NCI-H2227 (cell line): ENCODE data around the gene CELA1.
"Not testable (repeated sequence)": the region's sequence is repeated elsewhere in the genome, so short reads cannot be mapped to it uniquely, and the experiment has no call there.

ENCODE experiments used
- DNase-seq: peaks from one replicate; lab custom pipeline; 2025; ENCODE audit not compliant: unreplicated experiment; lab: John Stamatoyannopoulos, UW

CELA1 gene

DNA sequence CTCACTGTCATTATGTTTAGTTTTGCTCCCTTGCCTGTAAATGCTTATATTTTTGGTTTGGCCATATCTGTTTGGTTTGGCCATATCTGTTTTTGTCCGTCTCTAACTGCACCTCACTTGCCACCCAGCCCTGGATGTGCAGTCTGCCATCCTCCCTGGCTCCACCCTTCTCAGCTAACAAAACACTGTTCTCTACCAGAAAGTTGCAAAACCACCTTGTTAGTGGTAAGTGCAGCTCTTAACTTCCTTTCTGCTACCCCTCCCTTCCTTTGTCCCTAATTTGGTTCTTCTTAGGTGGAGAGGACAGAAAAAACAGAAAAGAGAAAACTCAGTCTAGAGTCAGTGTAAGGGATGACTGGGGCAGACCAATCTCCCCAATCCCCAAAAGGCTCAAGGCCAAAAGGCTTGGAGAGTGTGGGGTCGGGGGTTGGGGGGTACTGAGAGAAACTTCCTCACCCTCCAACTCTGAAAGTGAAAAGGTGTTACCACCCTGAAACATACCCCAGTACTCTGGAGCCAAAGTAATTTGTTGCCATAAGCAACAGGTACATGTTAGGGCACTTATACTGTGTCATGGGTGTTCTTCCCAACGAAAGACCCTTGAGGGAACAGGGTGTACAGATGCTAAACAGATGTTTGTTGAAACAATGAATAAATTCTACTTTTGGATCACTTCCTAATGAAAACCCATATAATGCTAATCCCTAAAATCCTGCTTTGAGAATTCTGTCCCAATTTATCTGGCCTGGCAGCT, 27.5 kb downstream of the CELA1 start:
- DNase-seq = no peak

DNA sequence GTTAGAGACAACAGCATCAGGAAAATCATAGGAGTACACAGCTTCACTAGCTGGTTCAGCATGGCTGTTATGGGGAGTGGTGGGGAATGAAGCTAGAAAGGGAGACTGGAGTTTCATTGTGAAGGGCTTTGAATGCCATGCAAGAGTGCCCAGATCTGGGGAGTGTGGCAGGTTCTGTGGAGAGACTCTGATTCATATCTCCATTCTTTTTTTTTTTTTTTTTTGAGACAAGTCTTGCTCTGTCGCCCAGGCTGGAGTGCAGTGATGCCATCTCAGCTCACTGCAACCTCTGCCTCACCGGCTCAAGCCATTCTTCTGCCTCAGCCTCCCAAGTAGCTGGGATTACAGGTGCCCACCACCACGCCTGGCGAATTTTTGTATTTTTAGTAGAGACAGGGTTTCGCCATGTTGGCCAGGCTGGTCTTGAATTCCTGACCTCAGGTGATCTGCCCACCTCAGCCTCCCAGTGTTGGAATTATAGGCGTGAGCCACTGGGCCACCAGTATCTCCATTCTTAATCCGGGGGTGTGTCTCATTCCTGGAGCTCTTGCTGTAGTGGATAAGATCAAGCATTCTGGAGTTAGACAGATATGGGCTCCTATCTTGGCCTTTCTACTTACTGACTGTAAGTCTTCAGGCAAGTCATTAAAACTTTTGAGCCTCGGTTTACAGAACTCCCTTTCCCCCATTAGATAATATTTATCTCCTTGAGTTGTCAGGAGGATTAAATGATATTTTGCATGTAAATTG, 28.2 kb downstream of the CELA1 start:
- not testable (repeated sequence) for DNase-seq

DNA sequence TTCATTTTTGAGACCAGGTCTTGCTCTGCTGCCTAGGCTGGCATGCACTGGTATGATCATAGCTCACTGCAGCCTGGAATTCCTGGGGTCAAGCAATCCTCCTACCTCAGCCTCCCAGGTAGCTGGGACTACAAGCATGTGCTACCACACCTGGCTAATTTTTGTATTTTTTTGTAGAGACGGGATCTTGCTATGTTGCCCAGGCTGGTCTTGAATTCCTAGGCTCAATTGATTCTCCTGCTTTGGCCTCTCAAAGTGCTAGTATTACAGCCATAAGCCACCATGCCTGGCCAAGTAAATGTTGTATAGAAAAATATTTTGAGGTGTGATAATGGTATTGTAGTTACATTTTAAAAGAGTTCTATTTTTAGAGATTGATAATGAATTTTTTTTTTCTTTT, 35.1 kb downstream of the CELA1 start:
- no peak for DNase-seq

DNA sequence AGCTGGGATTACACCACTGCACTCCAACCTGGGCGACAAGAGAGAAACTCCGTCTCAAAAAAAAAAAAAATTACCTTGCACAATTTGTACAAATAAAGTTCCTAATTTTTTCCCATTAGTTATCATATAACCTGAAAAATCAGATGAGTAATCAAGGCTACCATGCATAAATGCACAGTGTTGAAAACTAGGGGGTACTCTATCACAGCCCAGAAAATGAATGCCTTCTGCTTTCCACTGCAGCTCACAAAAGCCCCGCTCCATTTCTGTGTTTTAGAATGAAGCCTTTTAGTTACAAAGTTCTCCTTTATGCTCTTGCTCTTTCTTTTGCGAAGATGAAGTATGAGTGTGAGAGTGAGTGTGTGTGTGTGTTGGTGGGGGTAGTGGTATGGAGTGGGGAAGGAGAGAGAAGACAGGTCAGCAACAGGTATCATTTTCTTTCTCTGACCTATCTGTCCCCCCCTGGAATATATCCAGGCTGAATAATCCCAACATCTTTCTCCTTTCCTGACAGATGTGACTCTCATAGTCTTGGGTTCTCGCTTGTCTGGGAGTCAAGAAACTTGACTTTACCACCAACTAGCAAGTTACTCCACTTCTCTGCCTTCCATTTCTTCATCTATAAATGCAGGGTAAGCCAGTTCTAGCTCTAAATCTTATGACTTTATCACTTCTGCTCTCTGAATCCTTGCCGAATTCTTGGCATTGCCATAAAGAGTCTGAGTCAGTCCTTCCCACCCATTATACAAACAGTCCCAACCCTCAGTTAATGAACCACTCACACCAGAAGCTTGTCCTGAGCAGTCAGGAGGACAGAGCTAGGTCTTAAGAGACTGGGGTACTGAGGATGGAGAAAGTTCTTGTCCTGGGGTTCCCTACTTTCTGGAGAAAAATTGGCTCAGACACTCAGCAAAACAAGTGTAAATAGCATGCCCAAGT, 38.6 kb downstream of the CELA1 start:
- DNase-seq = no peak

DNA sequence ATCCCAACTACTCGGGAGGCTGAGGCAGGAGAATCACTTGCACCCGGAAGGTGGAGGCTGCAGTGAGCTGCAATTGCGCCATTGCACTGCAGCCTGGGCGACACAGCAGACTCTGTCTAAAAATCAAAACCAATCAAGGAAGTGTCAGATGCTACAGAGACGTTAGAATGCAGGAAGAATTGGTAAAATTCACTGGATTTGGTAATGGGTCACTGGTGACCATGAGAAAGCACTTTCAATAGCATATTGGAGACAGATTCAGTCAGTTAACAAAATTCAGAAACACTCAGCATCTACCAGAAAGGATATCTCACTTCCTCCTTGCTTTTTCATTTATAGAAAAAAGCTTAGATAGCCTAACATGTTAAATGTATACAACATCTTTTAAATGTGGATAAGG, 40.0 kb downstream of the CELA1 start:
- DNase-seq = no peak

DNA sequence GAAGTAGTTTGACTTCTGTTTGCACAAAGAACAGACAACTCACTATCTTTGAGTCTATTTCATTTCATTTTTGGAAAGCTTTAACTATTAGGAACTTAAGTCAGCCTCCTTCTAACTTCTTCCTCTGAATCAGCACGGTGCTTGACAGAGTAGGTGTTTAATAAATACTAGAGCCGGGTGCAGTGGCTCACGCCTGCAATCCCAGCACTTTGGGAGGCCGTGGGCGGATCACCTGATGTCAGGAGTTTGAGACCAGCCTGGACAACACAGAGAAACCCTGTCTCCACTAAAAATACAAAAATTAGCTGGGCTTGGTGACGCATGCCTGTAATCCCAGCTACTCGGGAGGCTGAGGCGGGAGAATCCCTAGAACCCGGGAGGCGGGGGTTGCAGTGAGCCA, 45.7 kb downstream of the CELA1 start:
- DNase-seq = not testable (repeated sequence)

DNA sequence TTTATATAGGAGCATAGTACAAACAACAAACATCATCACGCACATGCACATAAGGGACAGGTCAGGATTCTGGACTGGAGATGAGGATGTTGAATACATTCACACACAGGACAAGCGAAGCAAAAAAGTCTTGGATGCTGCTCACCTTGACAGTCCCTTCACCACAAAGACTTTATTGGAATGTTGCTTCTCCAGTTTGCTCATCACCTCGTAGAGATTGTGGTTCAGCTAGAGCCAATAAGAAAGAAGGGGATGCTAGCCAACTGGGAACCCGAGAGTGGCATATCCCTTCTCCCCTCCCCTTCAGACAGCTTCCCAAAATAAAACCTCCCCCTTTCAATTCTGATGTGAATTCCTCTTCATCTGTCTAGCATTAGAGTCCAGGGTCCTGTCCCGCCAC, 50.8 kb downstream of the CELA1 start:
- no peak for DNase-seq

DNA sequence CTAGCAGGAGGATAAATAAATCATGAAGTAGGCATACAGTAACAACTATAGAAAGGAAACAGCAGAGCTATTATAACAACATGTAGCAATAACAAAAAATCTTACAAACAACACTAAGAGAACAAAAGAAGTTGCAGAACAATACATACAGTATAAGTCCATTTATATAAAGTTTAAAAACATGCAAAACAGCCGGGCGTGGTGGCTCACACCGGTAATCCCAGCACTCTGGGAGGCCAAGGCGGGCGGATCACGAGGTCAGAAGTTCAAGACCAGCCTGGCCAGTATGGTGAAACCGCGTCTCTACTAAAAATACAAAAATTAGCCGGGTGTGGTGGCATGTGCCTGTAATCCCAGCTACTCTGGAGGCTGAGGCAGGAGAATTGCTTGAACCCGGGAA, 52.4 kb downstream of the CELA1 start:
- DNase-seq = not testable (repeated sequence)

DNA sequence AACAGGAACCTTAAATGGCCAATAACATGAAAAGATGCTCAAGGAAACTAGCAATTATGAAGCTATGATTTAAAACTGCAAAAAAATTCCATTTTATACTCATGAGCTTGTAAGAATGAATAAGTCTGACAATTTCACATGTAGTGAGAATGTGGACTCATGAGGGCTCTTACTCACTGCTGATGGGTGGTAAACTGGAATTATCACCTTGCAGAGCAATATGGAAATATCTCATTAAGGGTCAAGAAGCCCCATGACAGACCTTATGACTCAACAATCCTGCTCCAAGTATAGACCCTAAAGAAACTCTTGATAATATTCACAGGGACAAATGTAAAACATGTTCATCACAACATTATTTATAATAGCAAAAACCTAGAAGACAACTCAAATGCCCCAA, 52.8 kb downstream of the CELA1 start:
- no peak for DNase-seq

DNA sequence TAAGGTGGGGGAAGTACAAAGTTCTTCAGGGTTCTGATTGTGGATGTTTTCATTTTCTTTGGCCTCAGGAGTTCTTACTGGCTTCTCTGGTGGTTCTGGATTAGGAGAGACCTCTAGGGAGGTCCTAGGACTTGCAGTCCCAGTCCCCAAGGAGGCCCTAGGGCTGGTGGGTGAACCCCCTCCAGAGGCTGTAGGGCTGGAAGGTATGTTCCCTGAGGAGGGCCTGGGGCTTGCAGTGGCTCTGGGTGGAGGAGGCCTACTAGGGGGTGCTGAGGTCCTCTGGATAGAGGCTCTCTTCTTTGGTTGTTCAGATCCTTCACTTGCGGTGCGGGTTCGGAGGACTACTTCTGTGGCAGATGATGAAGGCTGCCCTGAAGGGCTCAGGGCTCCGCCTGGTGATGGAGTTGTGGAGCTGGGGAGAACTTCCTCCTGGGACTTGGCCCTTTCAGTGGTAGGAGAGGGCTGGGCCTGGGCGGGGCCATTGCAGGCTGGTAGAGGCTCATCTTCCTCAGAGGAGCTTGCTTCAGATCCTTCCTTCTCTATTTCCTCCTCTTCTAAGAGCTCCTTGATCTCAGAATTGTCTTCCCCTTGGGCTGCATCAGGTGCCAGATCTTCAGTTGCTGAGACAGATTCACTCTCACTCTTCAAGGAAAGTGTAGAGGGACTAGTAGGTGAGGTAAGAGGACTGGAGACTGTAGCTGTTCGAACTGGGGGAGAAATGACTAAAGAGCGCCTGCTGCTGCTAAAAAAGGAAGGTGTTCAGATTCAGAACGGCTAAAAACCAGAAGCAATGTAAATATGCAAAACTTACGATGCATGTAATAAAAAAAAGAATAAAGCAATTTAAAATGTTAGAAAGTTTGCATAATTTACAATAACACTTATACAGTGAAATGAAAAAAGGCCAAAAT, 54.6 kb downstream of the CELA1 start:
- DNase-seq = not testable (repeated sequence)

DNA sequence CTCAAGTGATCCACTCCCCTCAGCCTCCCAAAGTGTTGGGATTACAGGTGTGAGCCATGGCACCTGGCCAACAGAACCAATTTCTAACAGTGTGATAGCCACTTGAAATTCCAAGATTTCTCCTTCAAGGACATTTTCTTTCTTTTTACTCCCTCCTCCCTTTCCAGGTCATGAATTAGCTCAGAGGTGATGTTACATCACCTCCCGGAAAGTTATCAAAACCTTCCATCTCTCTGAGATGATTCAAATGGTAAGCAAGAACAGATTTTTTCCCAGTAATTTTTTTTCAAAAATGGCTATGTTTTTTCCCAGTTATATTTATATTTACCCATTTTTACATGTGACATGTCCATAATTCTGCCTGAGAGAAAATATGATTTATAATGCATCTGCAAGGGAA, 60.6 kb downstream of the CELA1 start:
- DNase-seq = no peak

DNA sequence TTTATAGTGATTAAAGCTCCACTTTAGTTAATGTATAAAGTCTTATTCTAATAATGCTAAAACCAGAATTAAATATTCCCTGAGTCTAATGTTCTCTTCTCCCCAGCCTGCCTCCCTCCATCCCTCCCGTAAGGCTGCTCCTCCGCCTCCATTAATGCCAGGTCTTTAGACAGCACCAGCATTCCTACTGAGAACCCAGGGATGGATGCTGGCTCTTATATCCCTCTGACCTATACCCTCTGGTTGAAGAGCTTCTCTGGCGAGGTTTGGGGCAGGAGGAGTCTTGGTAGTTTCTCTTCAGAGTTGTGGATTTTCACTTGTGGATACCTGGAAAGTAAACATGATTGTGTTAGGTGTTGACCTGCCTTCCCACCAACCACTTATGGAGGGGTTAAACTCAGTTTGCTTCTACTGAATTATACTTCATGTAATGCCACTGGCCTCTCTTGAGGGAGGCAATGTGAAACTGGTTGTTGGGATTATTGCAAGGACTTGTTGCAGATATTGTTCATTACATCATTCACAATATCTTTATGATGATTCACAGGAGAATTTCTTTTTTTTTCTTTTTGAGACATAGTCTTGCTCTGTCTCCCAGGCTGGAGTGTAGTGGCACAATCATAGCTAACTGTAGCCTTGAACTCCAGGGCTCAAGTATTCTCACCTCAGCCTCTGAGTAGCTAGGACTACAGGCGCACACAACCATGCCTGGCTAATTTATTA, 65.1 kb downstream of the CELA1 start:
- DNase-seq = no peak
